Measurements from ENCODE around the gene KMO.

GRCh38 chr1:241630476-241630875 is 98.3 kb downstream of the KMO start:
- no peak for TF ChIP-seq CTCF (IDR thresholded peaks at IDR 0.05)
- no peak for TF ChIP-seq EP300 (IDR thresholded peaks at IDR 0.05)
- no peak for TF ChIP-seq POLR2A (IDR thresholded peaks at IDR 0.05)
- no peak for TF ChIP-seq POLR2AphosphoS5 (IDR thresholded peaks at IDR 0.05)
